B cell (primary cell): Measurements from ENCODE around the gene ADRA2A. TPM values are rescaled to one million over a fixed set of nuclear protein-coding genes. Genes with fewer than 3 reads are reported as not detected.

Experiments used
- ATAC-seq: fragments of 200-7000 bp; cut with Tn5 transposase; one replicate; pipeline ENCODE4 v1.10.0; 2021; ENCODE audit warnings: low read depth, mild to moderate bottlenecking, moderate number of reproducible peaks, moderate library complexity
- CTCF ChIA-PET: fragments of 350-600 bp; sonication (Branson Sonifier 250); formaldehyde crosslinking; loops from one replicate; lab custom pipeline; 2021; ENCODE audit warnings: antibody characterized with exemption, inconsistent platforms; lab: Charles Lee
- POLR2A ChIA-PET: fragments of 350-600 bp; sonication (Branson Sonifier 250); formaldehyde crosslinking; loops from one replicate; lab custom pipeline; 2021; ENCODE audit warnings: antibody characterized with exemption; lab: Charles Lee
- DNase-seq: peaks from one replicate; pipeline ENCODE4 v3.0.0; 2013
- H2AFZ ChIP-seq: 2 replicates; pipeline ENCODE4 v1.6.1; 2012; ENCODE audit warnings: mild to moderate bottlenecking, low read depth, low read length; ENCODE audit not compliant: insufficient read depth, poor library complexity, severe bottlenecking
- H3K27ac ChIP-seq, 2 donors: 1 replicate in 1 of 2; 2 replicates in 1 of 2; pipeline ENCODE4 v1.5.1; 2012 to 2013; ENCODE audit warnings: low read length in 2 of 2, mild to moderate bottlenecking in 2 of 2, moderate library complexity in 1 of 2
- H3K27me3 ChIP-seq, 4 experiments: fragments of 200-600 bp in 1 of 4; sonication (generic) in 1 of 4; replicated peaks in 1 of 4; 1 replicate in 2 of 4; 2 replicates in 2 of 4; pipeline versions ENCODE4 v1.6.1 to v1.7.0; 2013 to 2016; ENCODE audit warnings: low read length in 3 of 4, mild to moderate bottlenecking in 2 of 4, mixed read lengths in 1 of 4, moderate library complexity in 1 of 4; ENCODE audit not compliant: insufficient read depth in 4 of 4, control insufficient read depth in 3 of 4; ENCODE audit errors: control extremely low read depth in 1 of 4
- H3K36me3 ChIP-seq, 2 experiments: replicated peaks in 1 of 2; 1 replicate in 1 of 2; 2 replicates in 1 of 2; pipeline versions ENCODE4 v1.6.1 to v1.7.1; 2013; ENCODE audit warnings: low read length in 1 of 2; ENCODE audit not compliant: insufficient read depth in 2 of 2, control insufficient read depth in 1 of 2; ENCODE audit errors: control extremely low read depth in 1 of 2, extremely low read depth in 1 of 2
- H3K4me1 ChIP-seq, 2 donors: fragments of 200-600 bp in 1 of 2; sonication (generic) in 1 of 2; 1 replicate in 1 of 2; 2 replicates in 1 of 2; pipeline versions ENCODE4 v1.5.1 to v1.6.1; 2013 to 2017; ENCODE audit warnings: low read length in 2 of 2; ENCODE audit not compliant: control insufficient read depth in 2 of 2, insufficient read depth in 2 of 2
- H3K4me2 ChIP-seq: replicated peaks from 2 replicates; pipeline ENCODE3; 2012; ENCODE audit warnings: mild to moderate bottlenecking, low read depth, low read length; ENCODE audit not compliant: poor library complexity, severe bottlenecking
- H3K4me3 ChIP-seq, 5 experiments: fragments of 200-600 bp in 1 of 5; sonication (generic) in 1 of 5; 1 replicate in 3 of 5; 2 replicates in 2 of 5; pipeline versions ENCODE4 v1.5.1 to v1.7.0; 2011 to 2016; ENCODE audit warnings: low read length in 4 of 5, mild to moderate bottlenecking in 4 of 5, low read depth in 2 of 5, control low read depth in 1 of 5, moderate library complexity in 1 of 5; ENCODE audit not compliant: insufficient read depth in 1 of 5; ENCODE audit errors: control extremely low read depth in 1 of 5, extremely low read depth in 1 of 5
- H3K79me2 ChIP-seq: fragments of 200-600 bp; sonication (generic); one replicate; pipeline ENCODE4 v1.6.0; 2016; ENCODE audit warnings: low read length; ENCODE audit not compliant: control insufficient read depth, insufficient read depth
- H3K9ac ChIP-seq: fragments of 200-600 bp; sonication (generic); 2 replicates; pipeline ENCODE4 v1.6.1; 2017; ENCODE audit warnings: mild to moderate bottlenecking, low read length, moderate library complexity
- H3K9me3 ChIP-seq, 3 donors: one replicate each; pipeline versions ENCODE4 v1.6.1 to v1.7.1; 2013; ENCODE audit warnings: low read length in 2 of 3; ENCODE audit not compliant: control insufficient read depth in 2 of 3, insufficient read depth in 1 of 3; ENCODE audit errors: control extremely low read depth in 1 of 3
- H4K20me1 ChIP-seq: 2 replicates; pipeline ENCODE4 v1.6.0; 2012; ENCODE audit warnings: mild to moderate bottlenecking, low read length; ENCODE audit not compliant: insufficient read depth, control insufficient read depth, poor library complexity, severe bottlenecking
- H3K27ac Mint-ChIP-seq: one replicate; pipeline ENCODE4 v1.8.0; 2021; ENCODE audit warnings: mixed read lengths
- H3K27me3 Mint-ChIP-seq: one replicate; pipeline ENCODE4 v1.8.0; 2021; ENCODE audit warnings: mixed read lengths
- H3K4me1 Mint-ChIP-seq: one replicate; pipeline ENCODE4 v1.8.0; 2021; ENCODE audit warnings: mixed read lengths
- H3K4me3 Mint-ChIP-seq: one replicate; pipeline ENCODE4 v1.8.0; 2021; ENCODE audit warnings: mixed read lengths
- H3K9me3 Mint-ChIP-seq: one replicate; pipeline ENCODE4 v1.8.0; 2022; ENCODE audit warnings: mixed read lengths; ENCODE audit not compliant: insufficient read depth
- CTCF ChIP-seq: fragments of 200-600 bp; IDR thresholded peaks from one replicate; pipeline ENCODE4 v1.8.0; 2022; ENCODE audit warnings: antibody characterized with exemption, mild to moderate bottlenecking
- EZH2 ChIP-seq: IDR thresholded peaks from 2 replicates; pipeline ENCODE4 v1.6.1; 2012; ENCODE audit warnings: borderline replicate concordance, low read depth, mild to moderate bottlenecking, moderate library complexity, low read length; ENCODE audit not compliant: insufficient read depth, poor library complexity, severe bottlenecking
- WGBS: methylation state at CpG from one replicate; pipeline ENCODE4 v1.1.5; 2013; ENCODE audit warnings: missing lambda C conversion rate; ENCODE audit not compliant: insufficient coverage; 5-methylcytosine and 5-hydroxymethylcytosine counted together
- intact Hi-C: fragments of 100-400 bp; cut with micrococcal nuclease; formaldehyde crosslinking; loops from one replicate; pipeline ENCODE4 v1.10.0; 2022
- polyA plus RNA-seq: library from polyadenylated mRNA; depleted of rRNA; stranded (reverse); fragments of >200 nt; gene quantifications from 2 replicates; pipeline ENCODE4 v1.2.3, GENCODE V29; 2012
- total RNA-seq, 2 donors: library from RNA; stranded (reverse); fragments of 120-200 nt in 1 of 2; gene quantifications; 1 replicate in 1 of 2; 2 replicates in 1 of 2; pipeline versions ENCODE4 v1.2.3 to v1.2.4, GENCODE V29; 2013 to 2022

The ADRA2A gene
- total and polyA plus RNA-seq, 2 donors (not counting 1 experiment from before 2014, with no cell fraction given) = 0.01 TPM; not detected in 1

GRCh38 chr10:111075577-111076185 lies 1.1 kb upstream of the ADRA2A start:
- H3K9ac ChIP-seq = peak overlapping the region; percentile 57
- peaks cover 0 to 70% (median 43%) of the 10 kb centered on the region in 4 experiments for H3K27me3 ChIP-seq
- H3K36me3 ChIP-seq = no peaks in the 10 kb centered on the region
- Mint-ChIP-seq H3K27ac (no peak overlapping the region), H3K9me3 (no peaks in the 10 kb centered on the region), H3K27me3 (peaks cover 69% of the 10 kb centered on the region), H3K4me3 (peak overlapping the region; percentile 74), H3K4me1 (peaks cover 18% of the 10 kb centered on the region)
- WGBS = 21% methylated on average over 9 of the region's 18 CpGs
- peak overlapping the region; percentile 69 for H2AFZ ChIP-seq
- no peak for TF ChIP-seq CTCF
- TF ChIP-seq EZH2 = no peak
- H3K27ac ChIP-seq = no peak overlapping the region
- intact Hi-C loops = no loop called here
- CTCF ChIA-PET = interaction anchor here (1.5 kb wide), 1 partner anchor 9 kb away, joined by 3 read pairs; no protein-coding TSS in a partner anchor
- POLR2A ChIA-PET = no interaction called here
- DNase-seq (no peak), ATAC-seq (no peak)
- H3K9me3 ChIP-seq = peaks cover 0 to 22% (median 2%) of the 10 kb centered on the region in 3 donors
- no peaks in the 10 kb centered on the region for H4K20me1 ChIP-seq
- peaks cover 24 to 33% of the 10 kb centered on the region in 2 donors for H3K4me1 ChIP-seq
- H3K79me2 ChIP-seq = no peaks in the 10 kb centered on the region
- H3K4me2 ChIP-seq = peak overlapping the region; percentile 90
- H3K4me3 ChIP-seq = peak overlapping the region in 4 of 5 experiments; percentile 7 to 66 (median 46)

- peak overlapping the region; percentile 69 for H2AFZ ChIP-seq
- no peak overlapping the region for H3K27ac ChIP-seq
- Mint-ChIP-seq H3K9me3 (no peaks in the 10 kb centered on the region), H3K4me3 (peak overlapping the region; percentile 74), H3K27ac (no peak overlapping the region), H3K27me3 (peaks cover 71% of the 10 kb centered on the region), H3K4me1 (peaks cover 18% of the 10 kb centered on the region)
- ATAC-seq (peak; percentile 67), DNase-seq (peak; percentile 59)
- peak overlapping the region in 4 of 5 experiments; percentile 7 to 66 (median 46) for H3K4me3 ChIP-seq
- H3K9me3 ChIP-seq = peaks cover 0 to 22% (median 2%) of the 10 kb centered on the region in 3 donors
- peak overlapping the region; percentile 57 for H3K9ac ChIP-seq
- H4K20me1 ChIP-seq = no peaks in the 10 kb centered on the region
- no peaks in the 10 kb centered on the region for H3K36me3 ChIP-seq
- WGBS = 1% methylated on average over 39 of the region's 39 CpGs
- no peaks in the 10 kb centered on the region for H3K79me2 ChIP-seq
- peaks cover 0 to 70% (median 43%) of the 10 kb centered on the region in 4 experiments for H3K27me3 ChIP-seq
- CTCF ChIA-PET = interaction anchor here (1.5 kb wide), 1 partner anchor 10 kb away, joined by 3 read pairs; no protein-coding TSS in a partner anchor
- POLR2A ChIA-PET = no interaction called here
- peak overlapping the region; percentile 90 for H3K4me2 ChIP-seq
- TF ChIP-seq CTCF (peak; percentile 59), EZH2 (no peak)
- intact Hi-C loops = no loop called here
- H3K4me1 ChIP-seq = peaks cover 24 to 33% of the 10 kb centered on the region in 2 donors
Observed at GRCh38 chr10:111076191-111076681, 593 bp upstream of the ADRA2A start.
